AG08395 (cell line): ENCODE results near the gene PPFIA4.

Experiments used
- DNase-seq: peaks from one replicate; pipeline ENCODE4 v3.0.0; 2012; ENCODE audit warnings: mixed read lengths, low spot score

Gene PPFIA4

GRCh38 chr1:203082571-203083462, 56.5 kb downstream of the PPFIA4 start:
- no peak for DNase-seq

- no peak for DNase-seq
Observed at GRCh38 chr1:203083463-203083921, 57.2 kb downstream of the PPFIA4 start.

GRCh38 chr1:203084588-203085527, 58.6 kb downstream of the PPFIA4 start:
- no peak for DNase-seq

- DNase-seq, result no peak
Observed at GRCh38 chr1:203085528-203086406, 59.5 kb downstream of the PPFIA4 start, which contains the start of gene MYOG. Gene MYOG (minus strand): TSS chr1:203086012. CDS start chr1:203085961, 51 bp downstream.

GRCh38 chr1:203086992-203087763, 60.9 kb downstream of the PPFIA4 start:
- no peak for DNase-seq

- no peak for DNase-seq
Observed at GRCh38 chr1:203088441-203088840, 62.1 kb downstream of the PPFIA4 start.

GRCh38 chr1:203089001-203089650, 62.8 kb downstream of the PPFIA4 start:
- DNase-seq, result no peak

GRCh38 chr1:203089651-203090045, 63.4 kb downstream of the PPFIA4 start:
- DNase-seq, result no peak

GRCh38 chr1:203090421-203091198, 64.3 kb downstream of the PPFIA4 start:
- no peak for DNase-seq

GRCh38 chr1:203091199-203091477, 64.8 kb downstream of the PPFIA4 start:
- no peak for DNase-seq

GRCh38 chr1:203091761-203092330, 65.6 kb downstream of the PPFIA4 start:
- no peak for DNase-seq

GRCh38 chr1:203093754-203094410, 67.6 kb downstream of the PPFIA4 start:
- DNase-seq, result no peak

- DNase-seq, result no peak
Observed at GRCh38 chr1:203095061-203095690, 68.9 kb downstream of the PPFIA4 start.

- no peak for DNase-seq
Observed at GRCh38 chr1:203096566-203096965, 70.3 kb downstream of the PPFIA4 start.

- no peak for DNase-seq
Observed at GRCh38 chr1:203097001-203097400, 70.7 kb downstream of the PPFIA4 start.

- no peak for DNase-seq
Observed at GRCh38 chr1:203098445-203098844, 72.2 kb downstream of the PPFIA4 start.

GRCh38 chr1:203098914-203099520, 72.7 kb downstream of the PPFIA4 start:
- no peak for DNase-seq
